ENCODE results near the gene KNDC1.

Gene KNDC1

DNA sequence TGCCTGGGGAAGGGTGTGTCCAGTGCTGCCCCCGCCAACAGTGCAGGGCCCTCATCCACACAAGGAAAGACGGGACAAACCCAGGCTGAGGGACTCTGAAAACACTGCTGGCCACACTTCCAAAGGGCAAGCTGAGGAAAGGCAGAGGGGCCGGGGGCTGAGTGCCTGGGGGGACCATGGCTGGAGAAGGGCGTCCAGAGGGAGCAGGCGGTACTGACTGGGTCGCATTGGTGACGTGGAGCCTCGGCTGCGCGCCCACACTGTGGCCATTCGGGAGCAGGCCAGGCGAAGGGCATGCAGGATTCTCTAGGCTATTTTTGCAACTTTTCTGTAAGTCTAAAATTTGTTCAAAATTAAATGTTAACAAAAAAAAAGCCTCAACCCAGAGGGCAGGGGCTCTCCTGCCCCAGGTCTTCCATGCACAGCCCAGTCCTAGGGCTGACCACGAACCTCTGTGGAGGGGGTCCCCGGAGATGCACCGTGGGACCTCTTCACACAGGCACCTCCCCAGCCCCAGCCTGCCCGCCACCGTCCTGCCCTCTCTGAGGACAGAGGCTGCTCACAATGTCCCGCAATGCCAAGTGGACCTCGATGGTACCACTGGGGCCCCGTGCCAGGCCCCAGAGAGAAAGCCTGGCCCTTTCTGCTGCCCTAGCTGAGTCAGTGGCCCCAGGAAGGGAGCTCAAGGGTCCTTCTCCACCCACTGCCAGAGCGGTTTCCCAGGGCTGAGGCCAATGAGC lies 106.2 kb downstream of the KNDC1 start:
- no peak for DNase-seq (ENCODE audit: extremely low read depth, low read depth)
- no peak for TF ChIP-seq CTCF (IDR thresholded peaks at IDR 0.05; ENCODE audit: low read depth, low read length, missing control alignments)
- H3K4me3 ChIP-seq (replicated peaks; ENCODE audit: low read depth, low read length): no peak overlapping the region

GRCh38 chr10:133267293-133267692 lies 107.3 kb downstream of the KNDC1 start:
- no peak for DNase-seq (ENCODE audit: extremely low read depth, low read depth)
- H3K4me3 ChIP-seq (replicated peaks; ENCODE audit: low read depth, low read length): no peak overlapping the region
- TF ChIP-seq CTCF (IDR thresholded peaks at IDR 0.05; ENCODE audit: low read depth, low read length, missing control alignments): no peak

- no peak for TF ChIP-seq CTCF (IDR thresholded peaks at IDR 0.05; ENCODE audit: low read depth, low read length, missing control alignments)
- no peak for DNase-seq (ENCODE audit: extremely low read depth, low read depth)
- no peak overlapping the region for H3K4me3 ChIP-seq (replicated peaks; ENCODE audit: low read depth, low read length)
Observed at GRCh38 chr10:133267829-133268228, 107.8 kb downstream of the KNDC1 start.

- no peak overlapping the region for H3K4me3 ChIP-seq (replicated peaks; ENCODE audit: low read depth, low read length)
- TF ChIP-seq CTCF (IDR thresholded peaks at IDR 0.05; ENCODE audit: low read depth, low read length, missing control alignments): no peak
- no peak for DNase-seq (ENCODE audit: extremely low read depth, low read depth)
Observed at GRCh38 chr10:133268532-133268931, 108.5 kb downstream of the KNDC1 start.

- no peak overlapping the region for H3K4me3 ChIP-seq (replicated peaks; ENCODE audit: low read depth, low read length)
- no peak for DNase-seq (ENCODE audit: extremely low read depth, low read depth)
- TF ChIP-seq CTCF (IDR thresholded peaks at IDR 0.05; ENCODE audit: low read depth, low read length, missing control alignments): no peak
Observed at GRCh38 chr10:133269367-133269766, 109.3 kb downstream of the KNDC1 start.

- no peak for TF ChIP-seq CTCF (IDR thresholded peaks at IDR 0.05; ENCODE audit: low read depth, low read length, missing control alignments)
- H3K4me3 ChIP-seq (replicated peaks; ENCODE audit: low read depth, low read length): no peak overlapping the region
- DNase-seq (ENCODE audit: extremely low read depth, low read depth): no peak
Observed at GRCh38 chr10:133270204-133270603, 110.2 kb downstream of the KNDC1 start.
